Activated CD4-positive, alpha-beta T cell treated with anti-CD3 and anti-CD28 coated beads for 36 hours (primary cell): ENCODE data around the gene FCGR3A. TPM values are rescaled to one million over a fixed set of nuclear protein-coding genes. Genes with fewer than 3 reads are reported as not detected.

Experiments
- ATAC-seq: fragments of 200-7000 bp; cut with Tn5 transposase; one replicate; pipeline ENCODE4 v1.10.0; 2021; ENCODE audit warnings: mild to moderate bottlenecking, moderate library complexity
- CTCF ChIA-PET: fragments of 350-600 bp; sonication (Branson Sonifier 250); formaldehyde crosslinking; loops from one replicate; lab custom pipeline; 2021; ENCODE audit warnings: antibody characterized with exemption; lab: Charles Lee
- POLR2A ChIA-PET: fragments of 350-600 bp; sonication (Branson Sonifier 250); formaldehyde crosslinking; loops from one replicate; lab custom pipeline; 2021; ENCODE audit warnings: antibody characterized with exemption, inconsistent platforms; lab: Charles Lee
- DNase-seq: peaks from one replicate; pipeline ENCODE4 v3.0.0-alpha.2; 2020
- H3K27ac Mint-ChIP-seq: one replicate; pipeline ENCODE4 v1.8.0; 2021; ENCODE audit warnings: mixed read lengths
- H3K27me3 Mint-ChIP-seq: one replicate; pipeline ENCODE4 v1.8.0; 2021; ENCODE audit warnings: mixed read lengths
- H3K36me3 Mint-ChIP-seq: one replicate; pipeline ENCODE4 v1.8.0; 2021; ENCODE audit warnings: low read depth, mixed read lengths
- H3K4me1 Mint-ChIP-seq: one replicate; pipeline ENCODE4 v1.8.0; 2021; ENCODE audit warnings: mixed read lengths
- H3K4me3 Mint-ChIP-seq: one replicate; pipeline ENCODE4 v1.8.0; 2021; ENCODE audit warnings: mild to moderate bottlenecking, moderate library complexity, mixed read lengths
- H3K9me3 Mint-ChIP-seq: one replicate; pipeline ENCODE4 v1.8.0; 2021; ENCODE audit warnings: low read depth, mixed read lengths
- intact Hi-C, 2 experiments: fragments of 100-400 bp; cut with DNase I in 1 of 2; cut with micrococcal nuclease in 1 of 2; formaldehyde crosslinking; loops; one replicate each; pipeline versions ENCODE4 v1.14.2 to v1.15.1; 2022 to 2024; cut with DNase I, micrococcal nuclease
- total RNA-seq, 2 experiments: library from RNA; stranded (reverse); gene quantifications; one replicate each; pipeline ENCODE4 v1.2.3, GENCODE V29; 2021

Gene FCGR3A
- total RNA-seq, 2 experiments from 2014 or later: not detected

- ATAC-seq (no peak), DNase-seq (no peak)
- Mint-ChIP-seq H3K4me1 (peaks cover 8% of the 10 kb centered on the region), H3K36me3 (no peaks in the 10 kb centered on the region), H3K9me3 (no peaks in the 10 kb centered on the region), H3K27ac (no peak overlapping the region), H3K4me3 (no peak overlapping the region), H3K27me3 (peaks cover 31% of the 10 kb centered on the region)
- ChIA-PET CTCF (no interaction called here), POLR2A (no interaction called here)
- intact Hi-C loops: no loop called here
These were observed 43.9 kb downstream of the FCGR3A start for GRCh38 chr1:161505686-161506085.

- DNase-seq (no peak), ATAC-seq (no peak)
- intact Hi-C loops: no loop called here
- no peaks in the 10 kb centered on the region for H3K36me3 Mint-ChIP-seq
- peaks cover 15% of the 10 kb centered on the region for H3K4me1 Mint-ChIP-seq
- CTCF ChIA-PET: no interaction called here
- no peaks in the 10 kb centered on the region for H3K9me3 Mint-ChIP-seq
- peaks cover 38% of the 10 kb centered on the region for H3K27me3 Mint-ChIP-seq
- POLR2A ChIA-PET: no interaction called here
- H3K27ac Mint-ChIP-seq: no peak overlapping the region
- no peak overlapping the region for H3K4me3 Mint-ChIP-seq
These were observed 46.2 kb downstream of the FCGR3A start for GRCh38 chr1:161503394-161503748.

GRCh38 chr1:161502641-161503393 is 46.8 kb downstream of the FCGR3A start:
- POLR2A ChIA-PET: no interaction called here
- CTCF ChIA-PET: interaction anchor here (0.6 to 0.9 kb wide), 2 partner anchors 14 to 37 kb away, joined by 3 read pairs; no protein-coding TSS in a partner anchor

GRCh38 chr1:161502181-161502580 is 47.4 kb downstream of the FCGR3A start:
- Mint-ChIP-seq H3K4me1 (peaks cover 15% of the 10 kb centered on the region), H3K27me3 (peaks cover 38% of the 10 kb centered on the region), H3K36me3 (no peaks in the 10 kb centered on the region), H3K9me3 (no peaks in the 10 kb centered on the region), H3K27ac (no peak overlapping the region), H3K4me3 (no peak overlapping the region)
- intact Hi-C loops: no loop called here
- ATAC-seq (no peak), DNase-seq (no peak)
- CTCF ChIA-PET: interaction anchor here (0.6 to 0.9 kb wide), 3 partner anchors 14 to 37 kb away, joined by 3 to 5 read pairs (median 3); no protein-coding TSS in a partner anchor
- POLR2A ChIA-PET: no interaction called here

More at GRCh38 chr1:161502641-161503393, 46.8 kb downstream of the FCGR3A start:
- no peak overlapping the region for H3K4me3 Mint-ChIP-seq
- no peak for DNase-seq
- no peaks in the 10 kb centered on the region for H3K36me3 Mint-ChIP-seq
- intact Hi-C loops: no loop called here
- peaks cover 15% of the 10 kb centered on the region for H3K4me1 Mint-ChIP-seq
- H3K27me3 Mint-ChIP-seq: peaks cover 36% of the 10 kb centered on the region
- H3K27ac Mint-ChIP-seq: no peak overlapping the region
- ATAC-seq: no peak
- H3K9me3 Mint-ChIP-seq: no peaks in the 10 kb centered on the region

GRCh38 chr1:161501234-161501633 is 48.4 kb downstream of the FCGR3A start:
- DNase-seq: no peak
- H3K4me3 Mint-ChIP-seq: no peak overlapping the region
- no peaks in the 10 kb centered on the region for H3K9me3 Mint-ChIP-seq
- H3K4me1 Mint-ChIP-seq: peaks cover 8% of the 10 kb centered on the region
- ChIA-PET CTCF (interaction anchor here (0.9 to 1.0 kb wide), 2 partner anchors 14 to 17 kb away, joined by 3 to 5 read pairs; no protein-coding TSS in a partner anchor), POLR2A (no interaction called here)
- peaks cover 30% of the 10 kb centered on the region for H3K27me3 Mint-ChIP-seq
- no peak for ATAC-seq
- H3K27ac Mint-ChIP-seq: no peak overlapping the region
- H3K36me3 Mint-ChIP-seq: no peaks in the 10 kb centered on the region
- intact Hi-C loops: no loop called here

- CTCF ChIA-PET: interaction anchor here (0.5 kb wide), 1 partner anchor 240 kb away, joined by 3 read pairs; no protein-coding TSS in a partner anchor
- ATAC-seq: no peak
These were observed 50.2 kb downstream of the FCGR3A start for GRCh38 chr1:161499099-161500039.

GRCh38 chr1:161498646-161499045 is 51.0 kb downstream of the FCGR3A start:
- Mint-ChIP-seq H3K36me3 (no peaks in the 10 kb centered on the region), H3K27me3 (peaks cover 33% of the 10 kb centered on the region), H3K9me3 (no peaks in the 10 kb centered on the region), H3K27ac (no peak overlapping the region), H3K4me3 (no peak overlapping the region), H3K4me1 (peaks cover 7% of the 10 kb centered on the region)
- ChIA-PET CTCF (interaction anchor here (0.7 kb wide), 1 partner anchor 264 kb away, joined by 3 read pairs; no protein-coding TSS in a partner anchor), POLR2A (no interaction called here)
- intact Hi-C loops: no loop called here
- DNase-seq: no peak
- no peak for ATAC-seq

More at GRCh38 chr1:161499099-161500039, 50.2 kb downstream of the FCGR3A start:
- no peak for DNase-seq
- intact Hi-C loops: no loop called here
- H3K27ac Mint-ChIP-seq: no peak overlapping the region
- H3K4me3 Mint-ChIP-seq: no peak overlapping the region
- H3K4me1 Mint-ChIP-seq: peaks cover 7% of the 10 kb centered on the region
- POLR2A ChIA-PET: no interaction called here
- no peaks in the 10 kb centered on the region for H3K9me3 Mint-ChIP-seq
- no peaks in the 10 kb centered on the region for H3K36me3 Mint-ChIP-seq
- H3K27me3 Mint-ChIP-seq: peaks cover 30% of the 10 kb centered on the region

GRCh38 chr1:161497961-161498360 is 51.7 kb downstream of the FCGR3A start:
- DNase-seq (no peak), ATAC-seq (no peak)
- no peak overlapping the region for H3K27ac Mint-ChIP-seq
- intact Hi-C loops: no loop called here
- H3K27me3 Mint-ChIP-seq: peaks cover 34% of the 10 kb centered on the region
- H3K36me3 Mint-ChIP-seq: no peaks in the 10 kb centered on the region
- POLR2A ChIA-PET: no interaction called here
- CTCF ChIA-PET: interaction anchor here (0.6 to 1.3 kb wide), 3 partner anchors 9 to 264 kb away, joined by 3 to 5 read pairs (median 3); no protein-coding TSS in a partner anchor
- H3K4me1 Mint-ChIP-seq: peaks cover 7% of the 10 kb centered on the region
- H3K9me3 Mint-ChIP-seq: no peaks in the 10 kb centered on the region
- no peak overlapping the region for H3K4me3 Mint-ChIP-seq

GRCh38 chr1:161495490-161495889 is 54.1 kb downstream of the FCGR3A start:
- Mint-ChIP-seq H3K36me3 (no peaks in the 10 kb centered on the region), H3K27me3 (peaks cover 44% of the 10 kb centered on the region), H3K9me3 (no peaks in the 10 kb centered on the region), H3K27ac (no peak overlapping the region), H3K4me3 (no peak overlapping the region), H3K4me1 (peaks cover 19% of the 10 kb centered on the region)
- ATAC-seq: no peak
- CTCF ChIA-PET: interaction anchor here (1.2 kb wide), 1 partner anchor 13 kb away, joined by 6 read pairs; no protein-coding TSS in a partner anchor
- no peak for DNase-seq
- POLR2A ChIA-PET: no interaction called here
- intact Hi-C loops: no loop called here

- ChIA-PET CTCF (no interaction called here), POLR2A (no interaction called here)
- peaks cover 14% of the 10 kb centered on the region for H3K4me1 Mint-ChIP-seq
- H3K27ac Mint-ChIP-seq: no peak overlapping the region
- intact Hi-C loops: no loop called here
- no peak overlapping the region for H3K4me3 Mint-ChIP-seq
- H3K9me3 Mint-ChIP-seq: no peaks in the 10 kb centered on the region
- peaks cover 49% of the 10 kb centered on the region for H3K27me3 Mint-ChIP-seq
- DNase-seq (no peak), ATAC-seq (no peak)
- H3K36me3 Mint-ChIP-seq: no peaks in the 10 kb centered on the region
These were observed 55.4 kb downstream of the FCGR3A start for GRCh38 chr1:161494091-161494735.

- Mint-ChIP-seq H3K36me3 (no peaks in the 10 kb centered on the region), H3K27ac (no peak overlapping the region), H3K27me3 (peaks cover 55% of the 10 kb centered on the region), H3K4me3 (no peak overlapping the region), H3K9me3 (no peaks in the 10 kb centered on the region), H3K4me1 (peaks cover 12% of the 10 kb centered on the region)
- intact Hi-C loops: no loop called here
- no peak for DNase-seq
- CTCF ChIA-PET: interaction anchor here (1.2 to 1.3 kb wide), 2 partner anchors 9 to 249 kb away, joined by 6 read pairs; no protein-coding TSS in a partner anchor
- POLR2A ChIA-PET: no interaction called here
- no peak for ATAC-seq
These were observed 56.8 kb downstream of the FCGR3A start for GRCh38 chr1:161492827-161493226.
